Endothelial cell of umbilical vein (primary cell): Measurements from ENCODE around the gene NPAS4.

ENCODE experiments used
- EZH2 ChIP-seq: IDR thresholded peaks from 2 replicates; pipeline ENCODE4 v1.6.1; 2012; ENCODE audit warnings: borderline replicate concordance, low read depth, mild to moderate bottlenecking, moderate library complexity, low read length, inconsistent platforms; ENCODE audit not compliant: severe bottlenecking
- GATA2 ChIP-seq: IDR thresholded peaks from 2 replicates; pipeline ENCODE4 v1.7.0; 2011; ENCODE audit warnings: low read depth, mild to moderate bottlenecking, moderate library complexity, mixed read lengths, low read length; ENCODE audit not compliant: insufficient read length, insufficient read depth
- JUN ChIP-seq: IDR thresholded peaks from 2 replicates; pipeline ENCODE4 v1.6.1; 2011; ENCODE audit warnings: borderline replicate concordance, low read depth; ENCODE audit not compliant: insufficient read length, insufficient read depth
- MYC ChIP-seq: IDR thresholded peaks from one replicate; pipeline ENCODE4 v1.6.1; 2011; ENCODE audit warnings: mild to moderate bottlenecking, low read depth, low read length
- POLR2A ChIP-seq: IDR thresholded peaks from 2 replicates; pipeline ENCODE4 v1.6.1; 2012; ENCODE audit warnings: low read depth, mild to moderate bottlenecking, control low read depth, low read length
- POLR2AphosphoS5 ChIP-seq: IDR thresholded peaks from 2 replicates; pipeline ENCODE4 v1.6.1; 2012; ENCODE audit warnings: low read depth, mild to moderate bottlenecking, control low read depth, low read length, moderate library complexity; ENCODE audit not compliant: insufficient read depth
- TF ChIP-seq, protein P1 (sequence below), 2 donors: IDR thresholded peaks; 1 replicate in 1 of 2; 2 replicates in 1 of 2; pipeline ENCODE4 v1.5.1; 2011; ENCODE audit warnings: low read length in 2 of 2, mild to moderate bottlenecking in 2 of 2, moderate library complexity in 2 of 2, control low read depth in 1 of 2, inconsistent platforms in 1 of 2, low read depth in 1 of 2; ENCODE audit not compliant: insufficient read depth in 1 of 2; ENCODE audit errors: extremely low read depth in 1 of 2

DNA sequence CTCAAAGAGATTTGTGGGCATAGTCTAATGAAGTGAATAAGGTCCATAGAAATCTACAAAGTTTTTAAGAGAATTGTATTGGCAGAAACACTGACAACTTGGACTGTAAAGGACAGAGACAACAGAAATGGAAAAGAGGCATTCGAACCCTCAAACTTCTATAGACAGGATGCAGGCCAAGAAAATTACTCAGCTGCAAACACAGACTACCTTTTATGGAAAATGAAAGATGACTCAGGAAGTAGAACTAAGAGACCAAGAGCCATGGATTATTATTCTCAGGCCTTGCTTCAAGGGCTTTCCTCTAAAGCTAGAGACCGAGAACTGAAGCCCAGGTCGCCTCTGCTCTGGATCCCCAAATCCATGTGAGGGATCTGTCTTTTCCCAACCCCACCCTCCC is 42.1 kb downstream of the NPAS4 start:
- TF ChIP-seq POLR2AphosphoS5 (no peak), JUN (no peak), GATA2 (no peak), POLR2A (no peak), MYC (no peak), EZH2 (no peak)
- TF ChIP-seq, protein P1, sequence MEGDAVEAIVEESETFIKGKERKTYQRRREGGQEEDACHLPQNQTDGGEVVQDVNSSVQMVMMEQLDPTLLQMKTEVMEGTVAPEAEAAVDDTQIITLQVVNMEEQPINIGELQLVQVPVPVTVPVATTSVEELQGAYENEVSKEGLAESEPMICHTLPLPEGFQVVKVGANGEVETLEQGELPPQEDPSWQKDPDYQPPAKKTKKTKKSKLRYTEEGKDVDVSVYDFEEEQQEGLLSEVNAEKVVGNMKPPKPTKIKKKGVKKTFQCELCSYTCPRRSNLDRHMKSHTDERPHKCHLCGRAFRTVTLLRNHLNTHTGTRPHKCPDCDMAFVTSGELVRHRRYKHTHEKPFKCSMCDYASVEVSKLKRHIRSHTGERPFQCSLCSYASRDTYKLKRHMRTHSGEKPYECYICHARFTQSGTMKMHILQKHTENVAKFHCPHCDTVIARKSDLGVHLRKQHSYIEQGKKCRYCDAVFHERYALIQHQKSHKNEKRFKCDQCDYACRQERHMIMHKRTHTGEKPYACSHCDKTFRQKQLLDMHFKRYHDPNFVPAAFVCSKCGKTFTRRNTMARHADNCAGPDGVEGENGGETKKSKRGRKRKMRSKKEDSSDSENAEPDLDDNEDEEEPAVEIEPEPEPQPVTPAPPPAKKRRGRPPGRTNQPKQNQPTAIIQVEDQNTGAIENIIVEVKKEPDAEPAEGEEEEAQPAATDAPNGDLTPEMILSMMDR (IDR thresholded peaks at IDR 0.05; ENCODE audit: extremely low read depth in 1 of 2, insufficient read depth in 1 of 2, low read depth in 1 of 2, low read length in 2 of 2): no peak
